Stimulated activated CD8-positive, alpha-beta memory T cell treated with anti-CD3 and anti-CD28 coated beads, Interleukin-15, amount 100 ng/mL, for 48 hours (primary cell): Measurements from ENCODE around the gene SMIM36.
"Not testable (repeated sequence)": the region's sequence is repeated elsewhere in the genome, so short reads cannot be mapped to it uniquely, and the experiment has no call there.

Experiments used
- DNase-seq, 2 donors: peaks; one replicate each; pipeline ENCODE4 v3.0.0-alpha.2; 2020; ENCODE audit warnings: low read depth in 2 of 2

SMIM36 gene

GRCh38 chr17:55510986-55511721 lies at the start of gene SMIM36:
Gene SMIM36, minus strand, starts transcription at chr17:55511452.
- no peak for DNase-seq

GRCh38 chr17:55555772-55556171 lies 44.5 kb upstream of the SMIM36 start:
- DNase-seq: no peak

DNA sequence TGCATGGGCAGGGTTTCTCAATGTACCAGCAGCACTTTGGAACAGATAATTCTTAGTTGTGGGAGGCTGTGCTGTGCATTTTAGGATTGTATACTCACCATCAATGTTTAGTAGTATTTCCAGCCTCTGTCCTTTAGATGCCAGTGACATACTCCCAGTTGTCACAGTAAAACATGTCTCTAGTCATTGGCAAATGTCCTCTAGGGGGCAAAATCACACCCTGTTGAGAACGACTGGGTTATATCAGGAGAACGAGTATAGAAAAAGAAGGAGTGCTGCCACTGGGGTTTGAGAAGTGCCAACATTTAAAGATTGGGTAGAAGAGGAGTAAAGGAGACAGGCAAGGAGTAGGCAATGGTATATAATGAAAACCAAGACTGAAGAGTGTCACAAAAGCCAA lies 37.9 kb upstream of the SMIM36 start:
- no peak for DNase-seq

DNA sequence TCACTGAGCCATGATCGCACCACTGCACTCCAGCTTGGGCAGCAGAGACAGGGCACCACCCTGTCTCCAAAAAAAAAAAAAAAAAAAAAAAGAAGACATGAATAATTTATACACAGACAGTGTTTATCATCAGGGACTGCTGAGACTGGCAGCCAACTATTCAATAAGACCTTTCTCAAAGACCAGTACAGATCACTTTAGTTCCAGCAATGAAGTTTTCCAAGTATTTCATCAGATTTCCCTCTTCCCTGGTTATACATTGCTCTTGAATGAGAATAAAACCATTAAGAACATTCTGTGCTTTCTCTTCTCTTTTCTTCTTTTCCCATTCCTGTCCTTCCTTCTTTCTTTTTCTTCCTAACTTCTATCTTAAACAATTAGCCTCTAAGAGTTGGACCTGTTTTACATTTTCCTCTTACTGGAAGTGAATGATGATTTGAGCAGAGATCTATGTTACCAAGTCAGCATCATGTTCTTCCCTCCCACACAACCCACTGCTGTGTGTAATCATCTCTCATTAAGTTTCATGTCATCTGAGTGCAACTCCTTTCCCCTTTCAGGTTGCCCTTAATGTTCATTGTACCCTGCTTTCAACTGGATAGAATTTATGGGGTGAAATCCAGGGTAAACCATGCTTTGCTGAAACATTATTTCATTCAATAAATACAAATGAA lies 35.9 kb upstream of the SMIM36 start:
- no peak for DNase-seq

DNA sequence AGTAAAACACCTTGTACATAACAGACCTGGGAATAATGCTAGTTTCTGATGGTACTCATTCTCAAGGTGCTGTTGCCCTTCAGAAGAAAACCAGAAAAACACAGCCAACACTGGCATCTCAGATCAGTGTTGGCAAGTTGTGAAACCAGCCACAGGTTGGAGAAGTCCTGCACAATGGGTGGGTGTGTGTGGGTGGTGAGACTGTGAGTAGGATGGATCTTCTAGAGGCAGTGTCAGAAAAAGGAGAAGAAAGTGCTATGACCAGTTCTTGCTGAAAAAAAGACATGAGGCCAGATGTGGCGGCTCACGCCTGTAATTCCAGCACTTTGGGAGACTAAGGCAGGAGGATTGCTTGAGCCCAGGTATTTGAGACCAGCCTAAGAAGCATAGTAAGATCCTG lies 35.2 kb upstream of the SMIM36 start:
- DNase-seq: no peak

- DNase-seq: no peak
Measured at GRCh38 chr17:55545806-55546205, 34.6 kb upstream of the SMIM36 start.

- DNase-seq: no peak
Measured at GRCh38 chr17:55543709-55544108, 32.5 kb upstream of the SMIM36 start.

GRCh38 chr17:55540414-55541091 lies 29.3 kb upstream of the SMIM36 start:
- no peak for DNase-seq

DNA sequence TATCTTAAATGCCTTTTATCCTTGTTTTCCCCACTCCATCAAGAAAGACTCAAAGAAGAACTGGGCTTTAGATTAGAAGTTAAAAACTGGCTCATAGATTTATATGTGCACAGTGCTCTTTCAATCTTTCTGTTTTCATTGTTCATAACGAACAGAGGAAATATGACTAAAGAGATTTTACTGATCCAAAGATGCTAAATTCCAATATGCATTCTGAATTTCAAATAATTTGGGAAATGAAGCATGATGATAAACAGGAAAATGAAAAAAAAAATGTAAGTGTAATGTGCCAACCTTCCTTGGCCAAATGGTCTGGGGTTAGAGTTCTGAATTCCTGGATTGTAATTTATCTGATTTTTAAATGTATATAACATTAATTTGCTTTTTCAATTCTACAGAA lies 25.0 kb upstream of the SMIM36 start:
- DNase-seq: no peak

- DNase-seq: no peak
Measured at GRCh38 chr17:55533608-55534007, 22.4 kb upstream of the SMIM36 start.

- DNase-seq: no peak
Measured at GRCh38 chr17:55532670-55533069, 21.4 kb upstream of the SMIM36 start.

GRCh38 chr17:55531053-55531728 lies 19.9 kb upstream of the SMIM36 start:
- DNase-seq: no peak

DNA sequence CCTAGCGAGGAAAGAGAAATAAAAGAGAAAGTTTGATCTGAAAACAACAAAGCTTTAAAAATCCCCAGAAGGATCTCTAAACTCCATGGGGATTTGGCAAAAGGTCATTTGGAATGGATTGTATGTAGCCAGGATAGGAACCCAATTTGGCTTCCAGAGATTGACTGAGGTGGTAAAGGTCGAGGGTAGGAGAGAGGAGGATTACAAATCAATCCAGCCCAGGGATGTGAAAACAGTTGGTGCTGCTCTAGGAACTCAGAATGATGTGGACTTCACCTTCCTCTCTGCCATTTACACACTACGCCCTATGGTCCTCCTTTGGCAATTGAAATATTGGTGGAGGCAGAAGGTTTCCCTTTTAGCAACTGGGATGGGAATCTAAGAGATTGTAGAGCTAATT lies 18.8 kb upstream of the SMIM36 start:
- no peak for DNase-seq

- DNase-seq: no peak
Measured at GRCh38 chr17:55527540-55528118, 16.4 kb upstream of the SMIM36 start.

GRCh38 chr17:55524440-55525220 lies 13.4 kb upstream of the SMIM36 start:
- no peak for DNase-seq

- not testable (repeated sequence) for DNase-seq
Measured at GRCh38 chr17:55523032-55523431, 11.8 kb upstream of the SMIM36 start.

GRCh38 chr17:55521186-55521585 lies 9.9 kb upstream of the SMIM36 start:
- DNase-seq: no peak

GRCh38 chr17:55520402-55520801 lies 9.2 kb upstream of the SMIM36 start:
- DNase-seq: no peak

- DNase-seq: no peak
Measured at GRCh38 chr17:55518510-55518909, 7.3 kb upstream of the SMIM36 start.

DNA sequence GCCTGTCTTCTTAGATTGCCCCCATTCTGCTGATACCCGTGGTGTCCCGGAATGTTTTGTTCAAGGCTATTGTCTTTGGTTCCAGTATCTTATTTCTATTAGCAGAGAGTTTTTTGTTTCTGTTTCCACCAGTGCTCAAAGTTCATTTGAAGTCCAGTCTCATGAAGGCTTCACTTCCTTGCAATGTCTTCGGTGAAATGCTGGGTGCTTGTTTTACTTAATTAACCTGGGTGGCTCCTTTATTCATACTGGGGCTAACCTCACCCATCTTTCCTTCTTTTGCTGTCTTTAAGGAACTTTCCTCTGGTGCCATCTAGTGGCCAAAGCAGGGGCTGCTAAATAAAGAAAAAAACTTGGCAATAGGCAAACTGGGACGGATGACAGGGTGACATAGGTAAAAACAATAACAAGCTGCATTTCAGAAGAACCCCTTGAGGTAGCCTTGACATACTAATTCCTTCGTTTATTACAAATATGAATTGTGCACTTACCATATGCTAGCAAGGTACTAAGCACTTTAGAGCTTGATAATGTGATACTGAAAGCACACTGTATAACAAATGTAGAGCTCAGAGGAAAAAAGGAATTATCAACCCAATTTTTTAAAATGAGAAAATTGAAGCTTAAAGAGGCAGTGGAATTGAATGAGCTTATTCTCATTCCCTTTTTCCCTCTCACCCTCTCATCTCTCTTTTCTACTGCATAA lies 2.8 kb upstream of the SMIM36 start:
- peak; percentile 15 to 18 for DNase-seq

DNA sequence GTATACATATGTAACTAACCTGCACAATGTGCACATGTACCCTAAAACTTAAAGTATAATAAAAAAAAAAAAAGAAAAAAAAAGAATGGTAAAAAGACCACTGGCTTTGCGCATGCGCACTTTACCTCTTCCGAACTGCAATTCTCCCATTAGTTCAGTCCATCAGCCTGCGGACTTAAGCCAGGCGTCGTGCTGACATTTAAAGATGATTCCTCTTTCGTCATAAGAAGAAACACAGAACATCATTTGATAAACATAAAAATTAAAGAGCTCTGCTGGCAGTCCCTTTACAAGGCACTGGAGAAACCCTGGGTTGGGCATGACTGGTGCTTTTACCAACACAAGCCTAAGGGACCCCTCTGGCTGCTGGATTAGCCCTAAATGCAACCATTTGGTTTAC lies 3.6 kb downstream of the SMIM36 start:
- not testable (repeated sequence) for DNase-seq
